Nephron progenitor cell (in vitro differentiated cells): Measurements from ENCODE around the gene FRMD4A.

Experiments
- DNase-seq: peaks from one replicate; pipeline ENCODE4 v3.0.0; 2021
- H3K27ac Mint-ChIP-seq: 2 replicates; pipeline ENCODE4 v1.8.0; 2021; ENCODE audit warnings: mild to moderate bottlenecking, moderate library complexity, mixed read lengths
- H3K27me3 Mint-ChIP-seq: 2 replicates; pipeline ENCODE4 v1.8.0; 2021; ENCODE audit warnings: mild to moderate bottlenecking, low read depth, mixed read lengths; ENCODE audit not compliant: poor library complexity
- H3K36me3 Mint-ChIP-seq: 2 replicates; pipeline ENCODE4 v1.8.0; 2021; ENCODE audit warnings: low read depth, mixed read lengths
- H3K4me1 Mint-ChIP-seq: 2 replicates; pipeline ENCODE4 v1.8.0; 2021; ENCODE audit warnings: mixed read lengths
- H3K4me3 Mint-ChIP-seq: 2 replicates; pipeline ENCODE4 v1.8.0; 2021; ENCODE audit warnings: mild to moderate bottlenecking, moderate library complexity, mixed read lengths
- H3K9me3 Mint-ChIP-seq: 2 replicates; pipeline ENCODE4 v1.8.0; 2021; ENCODE audit warnings: mild to moderate bottlenecking, moderate library complexity, mixed read lengths
- CTCF ChIP-seq: fragments of 200-600 bp; sonication (generic); IDR thresholded peaks from 2 replicates; pipeline ENCODE4 v1.5.0; 2021; ENCODE audit warnings: antibody characterized with exemption

Gene FRMD4A

GRCh38 chr10:14173706-14174594 is 156.8 kb downstream of the FRMD4A start:
- no peak for TF ChIP-seq CTCF
- Mint-ChIP-seq H3K9me3 (no peaks in the 10 kb centered on the region), H3K36me3 (no peaks in the 10 kb centered on the region), H3K4me3 (peak overlapping the region; percentile 92), H3K27ac (peak overlapping the region; percentile 2), H3K27me3 (peaks cover 18% of the 10 kb centered on the region), H3K4me1 (peaks cover 64% of the 10 kb centered on the region)
- peak; percentile 45 for DNase-seq

DNA sequence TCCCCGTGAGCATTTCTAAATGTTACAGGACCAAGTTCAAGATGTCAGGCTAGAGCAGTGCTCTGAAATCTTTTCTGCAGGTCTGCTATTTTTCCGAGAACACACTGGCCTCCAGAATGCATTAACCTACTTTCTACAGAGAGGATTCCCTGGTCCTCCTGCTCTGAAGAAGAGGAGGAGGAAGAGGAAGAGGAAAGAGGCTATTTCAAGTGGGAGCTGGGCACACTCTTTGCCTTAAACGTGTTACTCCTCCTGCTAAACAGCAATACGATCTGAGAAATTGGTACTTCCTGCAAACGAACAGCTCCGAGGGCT is 157.4 kb downstream of the FRMD4A start:
- no peak for TF ChIP-seq CTCF
- peak overlapping the region; percentile 2 for H3K27ac Mint-ChIP-seq
- H3K4me3 Mint-ChIP-seq = peak overlapping the region; percentile 92
- H3K4me1 Mint-ChIP-seq = peaks cover 64% of the 10 kb centered on the region
- peaks cover 18% of the 10 kb centered on the region for H3K27me3 Mint-ChIP-seq
- no peaks in the 10 kb centered on the region for H3K36me3 Mint-ChIP-seq
- no peaks in the 10 kb centered on the region for H3K9me3 Mint-ChIP-seq
- DNase-seq = no peak

DNA sequence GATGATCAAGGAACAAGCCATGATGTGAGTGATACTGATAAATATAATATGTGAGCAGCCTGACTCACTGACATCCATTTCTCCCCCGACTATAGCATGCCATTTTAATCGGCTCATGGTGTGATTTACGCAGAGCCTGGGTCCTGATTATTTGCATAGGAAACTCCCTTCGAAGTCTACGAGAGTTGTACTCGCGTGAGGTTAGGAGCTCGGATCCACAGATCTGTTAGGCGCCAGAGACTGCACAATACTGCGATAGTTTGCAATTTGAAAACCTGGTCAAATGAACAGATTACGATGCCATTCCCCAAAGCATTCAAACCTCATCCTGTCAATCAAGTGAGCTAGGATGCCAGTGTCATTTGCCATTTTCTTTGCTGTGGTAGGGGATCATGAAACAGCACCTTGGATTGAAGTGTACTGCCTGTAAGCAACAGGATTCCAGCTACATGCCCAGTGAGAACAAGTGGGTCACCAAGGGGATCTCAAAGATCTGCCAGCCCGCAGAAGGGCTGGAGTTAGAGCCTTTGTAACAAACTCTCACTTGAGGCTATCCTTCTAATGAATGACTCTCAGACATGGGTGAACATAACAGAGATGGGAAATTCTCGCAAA is 158.3 kb downstream of the FRMD4A start:
- no peak overlapping the region for H3K27ac Mint-ChIP-seq
- H3K4me3 Mint-ChIP-seq = peak overlapping the region; percentile 92
- no peak for TF ChIP-seq CTCF
- no peaks in the 10 kb centered on the region for H3K9me3 Mint-ChIP-seq
- H3K4me1 Mint-ChIP-seq = peaks cover 68% of the 10 kb centered on the region
- H3K27me3 Mint-ChIP-seq = peaks cover 22% of the 10 kb centered on the region
- no peaks in the 10 kb centered on the region for H3K36me3 Mint-ChIP-seq
- DNase-seq = no peak

- H3K27me3 Mint-ChIP-seq = peaks cover 24% of the 10 kb centered on the region
- no peak overlapping the region for H3K27ac Mint-ChIP-seq
- no peak for DNase-seq
- no peak overlapping the region for H3K4me3 Mint-ChIP-seq
- no peak for TF ChIP-seq CTCF
- H3K4me1 Mint-ChIP-seq = peaks cover 58% of the 10 kb centered on the region
- H3K36me3 Mint-ChIP-seq = no peaks in the 10 kb centered on the region
- H3K9me3 Mint-ChIP-seq = no peaks in the 10 kb centered on the region
These were observed 159.4 kb downstream of the FRMD4A start for GRCh38 chr10:14171336-14171735.

DNA sequence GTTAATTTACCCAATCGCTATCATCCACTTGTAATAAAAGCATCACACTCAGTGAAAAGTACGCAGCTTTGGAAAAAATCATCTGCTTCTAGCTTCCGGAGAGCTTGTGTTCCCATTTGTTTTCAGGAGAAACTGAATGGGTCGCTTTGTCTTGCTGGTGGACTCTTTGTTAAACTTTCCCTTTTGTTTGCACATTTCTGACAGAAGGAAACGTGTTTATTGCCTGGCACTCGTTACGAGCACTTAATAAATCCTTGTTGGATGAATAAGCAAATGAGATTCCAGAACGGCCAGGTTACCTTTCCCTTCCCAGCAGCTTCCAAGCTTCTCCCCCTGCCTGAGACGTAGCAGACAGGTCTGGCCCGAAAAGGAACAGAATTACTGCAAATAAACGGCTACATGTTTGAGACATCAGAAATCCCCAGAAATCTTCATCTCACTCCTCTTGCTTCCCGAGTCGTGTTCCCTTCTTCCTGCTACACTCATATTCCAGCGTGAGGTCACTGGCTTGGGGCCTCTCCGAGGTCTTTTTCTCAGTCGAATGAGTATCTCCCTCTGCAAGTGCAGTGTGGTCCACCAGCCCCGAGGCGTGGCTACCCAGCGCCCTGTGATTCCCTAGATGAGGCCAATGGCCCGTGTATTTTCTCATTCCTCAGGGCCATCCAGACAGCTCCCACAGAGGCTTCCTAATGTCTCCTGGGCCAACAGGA is 167.2 kb downstream of the FRMD4A start:
- no peak overlapping the region for H3K4me3 Mint-ChIP-seq
- no peak for TF ChIP-seq CTCF
- DNase-seq = no peak
- H3K27me3 Mint-ChIP-seq = peaks cover 13% of the 10 kb centered on the region
- no peaks in the 10 kb centered on the region for H3K36me3 Mint-ChIP-seq
- no peaks in the 10 kb centered on the region for H3K9me3 Mint-ChIP-seq
- H3K27ac Mint-ChIP-seq = peak overlapping the region; percentile 26
- peaks cover 26% of the 10 kb centered on the region for H3K4me1 Mint-ChIP-seq
